Liver (tissue), 9 donors: ENCODE data around the gene OSGEPL1. TPM values are rescaled to one million over a fixed set of nuclear protein-coding genes. Genes with fewer than 3 reads are reported as not detected.
A peak's percentile ranks its signal among the peaks of the same experiment; 100 is the strongest.

ENCODE experiments used
- DNase-seq: peaks from one replicate; pipeline ENCODE4 v3.0.0-alpha.2; 2017; ENCODE audit warnings: low spot score
- H3K27ac ChIP-seq, 2 donors: one replicate each; pipeline ENCODE4 v1.7.0; 2013; ENCODE audit warnings: inconsistent platforms in 2 of 2, low read length in 2 of 2, control low read depth in 1 of 2, low read depth in 1 of 2, mild to moderate bottlenecking in 1 of 2
- H3K27me3 ChIP-seq, 4 donors: one replicate each; pipeline versions ENCODE4 v1.6.1 to v1.7.0; 2013; ENCODE audit warnings: low read length in 3 of 4, inconsistent platforms in 1 of 4, mild to moderate bottlenecking in 1 of 4, moderate library complexity in 1 of 4; ENCODE audit not compliant: control insufficient read depth in 4 of 4, insufficient read depth in 4 of 4
- H3K36me3 ChIP-seq, 4 donors: one replicate each; pipeline versions ENCODE4 v1.6.1 to v1.7.0; 2013; ENCODE audit warnings: low read length in 3 of 4, mild to moderate bottlenecking in 3 of 4, low read depth in 1 of 4, moderate library complexity in 1 of 4; ENCODE audit not compliant: control insufficient read depth in 4 of 4, insufficient read depth in 3 of 4
- H3K4me1 ChIP-seq, 4 donors: one replicate each; pipeline versions ENCODE4 v1.6.1 to v1.7.0; 2013; ENCODE audit warnings: low read length in 3 of 4, mild to moderate bottlenecking in 3 of 4, moderate library complexity in 1 of 4; ENCODE audit not compliant: control insufficient read depth in 4 of 4, insufficient read depth in 4 of 4
- H3K4me3 ChIP-seq, 3 donors: one replicate each; pipeline versions ENCODE4 v1.6.1 to v1.7.0; 2013; ENCODE audit warnings: low read length in 3 of 3, control low read depth in 1 of 3, low read depth in 1 of 3, mild to moderate bottlenecking in 1 of 3
- H3K9ac ChIP-seq, 2 donors: one replicate each; pipeline ENCODE4 v1.7.0; 2013; ENCODE audit warnings: low read length in 2 of 2, mild to moderate bottlenecking in 2 of 2, moderate library complexity in 2 of 2, control low read depth in 1 of 2, low read depth in 1 of 2
- H3K9me3 ChIP-seq, 4 donors: one replicate each; pipeline versions ENCODE4 v1.6.1 to v1.7.0; 2013; ENCODE audit warnings: low read length in 3 of 4; ENCODE audit not compliant: control insufficient read depth in 4 of 4
- CTCF ChIP-seq: fragments of 150-350 bp; IDR thresholded peaks from 2 replicates; pipeline ENCODE4 v1.5.1; 2017; ENCODE audit warnings: improper control_type of control experiment, low read depth, low read length; ENCODE audit not compliant: missing input control
- EGR1 ChIP-seq, 2 donors: IDR thresholded peaks; 2 replicates each; pipeline ENCODE4 v1.6.1; 2016 to 2018; ENCODE audit warnings: antibody characterized with exemption in 2 of 2, low read depth in 2 of 2
- FOXA1 ChIP-seq: IDR thresholded peaks from 2 replicates; pipeline ENCODE4 v1.6.1; 2016; ENCODE audit warnings: antibody characterized with exemption
- HNF4A ChIP-seq, 2 donors: conservative IDR thresholded peaks; 2 replicates each; pipeline ENCODE4 v1.6.1; 2016; ENCODE audit warnings: antibody characterized with exemption in 2 of 2, mild to moderate bottlenecking in 2 of 2
- JUND ChIP-seq, 2 donors: IDR thresholded peaks; 2 replicates each; pipeline ENCODE4 v1.6.1; 2016; ENCODE audit warnings: antibody characterized with exemption in 2 of 2
- NR2F2 ChIP-seq: IDR thresholded peaks from 2 replicates; pipeline ENCODE4 v1.6.1; 2016; ENCODE audit warnings: antibody characterized with exemption
- RAD21 ChIP-seq, 2 donors: IDR thresholded peaks; 2 replicates each; pipeline ENCODE4 v1.6.1; 2016; ENCODE audit warnings: antibody characterized with exemption in 2 of 2, mild to moderate bottlenecking in 2 of 2
- REST ChIP-seq: IDR thresholded peaks from 2 replicates; pipeline ENCODE4 v1.6.1; 2016; ENCODE audit warnings: antibody characterized with exemption, mild to moderate bottlenecking
- RXRA ChIP-seq, 2 donors: IDR thresholded peaks; 2 replicates each; pipeline ENCODE4 v1.6.1; 2017 to 2018; ENCODE audit warnings: antibody characterized with exemption in 2 of 2, mild to moderate bottlenecking in 1 of 2
- TAF1 ChIP-seq: conservative IDR thresholded peaks from 2 replicates; pipeline ENCODE4 v1.6.1; 2016; ENCODE audit warnings: antibody characterized with exemption, mild to moderate bottlenecking
- YY1 ChIP-seq: IDR thresholded peaks from 2 replicates; pipeline ENCODE4 v1.6.1; 2016; ENCODE audit warnings: antibody characterized with exemption, mild to moderate bottlenecking
- WGBS: extraction: QIAGEN DNeasy Blood & Tissue Kit; methylation state at CpG from one replicate; pipeline ENCODE4 v1.1.7; 2013; 5-methylcytosine and 5-hydroxymethylcytosine counted together
- polyA plus RNA-seq, 2 donors: library from polyadenylated mRNA; stranded (reverse) in 1 of 2; unstranded in 1 of 2; fragments of 200-250 nt in 1 of 2; fragments of >200 nt in 1 of 2; fragmentation: Nextera tagmentation in 1 of 2; extraction: Ambion mirVana in 1 of 2; gene quantifications; one replicate each; pipeline versions ENCODE4 v1.2.1 to v1.2.3, GENCODE V29; 2013 to 2015
- total RNA-seq, 2 donors: library from RNA; depleted of rRNA; stranded (reverse); fragments of >200 nt; gene quantifications; one replicate each; pipeline ENCODE4 v1.2.3, GENCODE V29; 2014
- donor health status: healthy.
- donor health status: healthy.
- donor health status: healthy.
- donor health status: healthy.
- donor health status: healthy.

The OSGEPL1 gene
- total and polyA plus RNA-seq, 4 donors = 2.9 to 5.6 (median 5.3) TPM

GRCh38 chr2:189756311-189756952 is 6.2 kb downstream of the OSGEPL1 start:
- no peak overlapping the region for H3K27ac ChIP-seq
- no peaks in the 10 kb centered on the region for H3K27me3 ChIP-seq
- no peak for TF ChIP-seq JUND (IDR thresholded peaks at IDR 0.05)
- TF ChIP-seq TAF1 = no peak
- no peak for TF ChIP-seq NR2F2
- TF ChIP-seq REST = no peak
- TF ChIP-seq EGR1 (IDR thresholded peaks at IDR 0.05; ENCODE audit: low read depth in 2 of 2) = no peak
- TF ChIP-seq YY1 = no peak
- H3K4me3 ChIP-seq = no peak overlapping the region
- peaks cover 0 to 2% (median 0%) of the 10 kb centered on the region in 4 donors for H3K4me1 ChIP-seq
- H3K9me3 ChIP-seq = no peaks in the 10 kb centered on the region
- DNase-seq = no peak
- no peak overlapping the region for H3K9ac ChIP-seq
- peaks cover 0 to 22% (median 10%) of the 10 kb centered on the region in 4 donors for H3K36me3 ChIP-seq
- WGBS = 59% methylated on average over 2 of the region's 2 CpGs

GRCh38 chr2:189751080-189751658 is 11.4 kb downstream of the OSGEPL1 start:
- DNase-seq = peak; percentile 50
- no peak overlapping the region for H3K9ac ChIP-seq
- peaks cover 0 to 38% (median 17%) of the 10 kb centered on the region in 4 donors for H3K36me3 ChIP-seq

More at GRCh38 chr2:189751080-189751658, 11.4 kb downstream of the OSGEPL1 start:
- no peaks in the 10 kb centered on the region for H3K9me3 ChIP-seq
- no peaks in the 10 kb centered on the region for H3K4me1 ChIP-seq
- 86% methylated on average over 10 of the region's 10 CpGs for WGBS
- H3K4me3 ChIP-seq = no peak overlapping the region
- TF ChIP-seq CTCF (peak; percentile 60), RXRA (IDR thresholded peaks at IDR 0.05) (no peak), HNF4A (conservative IDR thresholded peaks at IDR 0.05) (no peak), FOXA1 (no peak), RAD21 (IDR thresholded peaks at IDR 0.05) (peak; percentile 65 to 81)
- no peaks in the 10 kb centered on the region for H3K27me3 ChIP-seq
- H3K27ac ChIP-seq = no peak overlapping the region
